AML-193 (cell line): ENCODE results near the gene SCP2.
"Not testable (repeated sequence)": the region's sequence is repeated elsewhere in the genome, so short reads cannot be mapped to it uniquely, and the experiment has no call there.

ENCODE experiments used
- DNase-seq, 2 experiments: peaks; one replicate each; lab custom pipeline; 2025; lab: John Stamatoyannopoulos, UW

Gene SCP2

GRCh38 chr1:52973841-52974240, 46.8 kb downstream of the SCP2 start:
- DNase-seq, result no peak

- no peak for DNase-seq
Measured at GRCh38 chr1:52976183-52977035, 49.3 kb downstream of the SCP2 start.

- DNase-seq, result no peak
Measured at GRCh38 chr1:52978045-52978444, 51.0 kb downstream of the SCP2 start.

DNA sequence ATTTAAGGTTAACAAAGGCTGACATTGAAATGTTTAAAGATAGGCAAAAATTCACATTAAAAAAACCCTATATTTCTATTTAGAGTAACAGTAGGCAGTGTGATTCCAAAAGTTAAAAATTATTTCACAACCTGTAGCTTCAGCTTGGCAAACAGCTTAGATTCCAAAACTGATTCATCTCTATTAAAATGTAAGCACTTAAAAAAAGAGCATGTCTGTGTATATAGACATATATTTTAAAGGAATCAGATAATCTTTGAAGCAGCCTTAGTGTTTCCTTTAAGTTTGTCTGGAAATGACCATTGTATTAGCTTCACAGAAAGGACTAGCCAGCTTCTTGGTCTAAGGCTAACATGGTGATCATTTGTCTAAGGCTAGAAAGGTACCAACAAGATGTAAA, 65.7 kb downstream of the SCP2 start:
- DNase-seq, result not testable (repeated sequence)

DNA sequence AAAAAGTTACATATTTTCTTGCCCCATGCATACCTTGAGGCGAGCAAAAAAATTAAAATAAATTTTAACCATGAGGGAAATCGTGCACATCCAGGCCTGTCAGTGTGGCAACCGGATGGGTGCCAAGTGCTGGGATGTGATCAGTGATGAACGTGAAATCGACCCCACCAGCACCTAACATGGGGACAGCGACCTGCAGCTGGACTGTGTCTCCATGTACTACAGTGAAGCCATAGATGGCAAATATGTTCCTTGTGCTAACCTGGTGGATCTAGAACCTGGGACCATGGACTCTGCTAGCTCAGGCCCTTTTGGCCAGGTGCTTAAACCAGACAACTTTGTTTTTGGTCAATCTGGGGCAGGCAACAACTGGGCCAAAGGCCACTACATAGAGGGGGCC, 67.6 kb downstream of the SCP2 start:
- DNase-seq, result no peak

DNA sequence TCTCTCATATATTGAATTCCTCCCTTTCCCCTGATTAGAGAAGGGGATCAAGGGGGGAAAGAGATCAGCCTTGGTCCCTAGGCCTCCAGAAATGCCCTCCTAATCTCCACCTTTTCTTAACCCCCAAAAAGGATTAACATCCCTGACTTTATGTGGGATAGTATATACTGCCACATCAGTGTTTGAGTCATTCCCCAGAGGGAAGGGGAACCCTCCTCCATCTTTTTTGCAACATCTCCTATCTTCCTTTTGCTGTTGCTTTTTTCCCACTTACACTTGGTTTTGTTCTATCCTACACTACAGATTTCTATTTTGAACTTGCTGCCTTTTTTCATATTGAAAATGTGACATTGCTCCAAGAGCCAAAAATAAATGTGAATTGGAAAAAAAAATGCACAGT, 69.6 kb downstream of the SCP2 start:
- no peak for DNase-seq

- peak; percentile 23 to 38 for DNase-seq
Measured at GRCh38 chr1:53001128-53001527, 74.1 kb downstream of the SCP2 start.

GRCh38 chr1:53006612-53007011, 79.5 kb downstream of the SCP2 start:
- DNase-seq, result not testable (repeated sequence)

- DNase-seq, result not testable (repeated sequence)
Measured at GRCh38 chr1:53010247-53010646, 83.2 kb downstream of the SCP2 start.

GRCh38 chr1:53011175-53011574, 84.1 kb downstream of the SCP2 start:
- no peak for DNase-seq

GRCh38 chr1:53014791-53015507, 87.9 kb downstream of the SCP2 start:
- DNase-seq, result peak; percentile 89 to 92

DNA sequence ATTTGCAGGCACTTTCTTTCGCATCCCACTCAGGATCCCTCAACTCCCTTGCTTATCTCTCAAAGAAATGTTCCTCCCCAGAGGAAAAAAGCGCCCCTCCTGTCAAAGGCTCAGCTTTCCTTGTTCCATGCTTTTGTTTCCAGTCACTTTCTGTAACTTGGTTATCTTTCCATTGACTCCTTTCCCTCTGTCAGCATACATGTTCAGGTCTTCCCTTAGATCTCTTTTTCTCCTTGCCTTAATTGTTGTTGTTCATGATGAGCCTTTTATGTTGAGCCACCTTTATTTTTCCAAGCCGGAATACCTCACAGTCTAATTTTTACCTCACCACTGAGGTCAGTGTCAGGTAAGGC, 88.4 kb downstream of the SCP2 start:
- DNase-seq, result peak in 1 of 2 experiments; percentile 1

GRCh38 chr1:53016705-53017104, 89.6 kb downstream of the SCP2 start:
- no peak for DNase-seq

- no peak for DNase-seq
Measured at GRCh38 chr1:53020588-53020987, 93.5 kb downstream of the SCP2 start.

DNA sequence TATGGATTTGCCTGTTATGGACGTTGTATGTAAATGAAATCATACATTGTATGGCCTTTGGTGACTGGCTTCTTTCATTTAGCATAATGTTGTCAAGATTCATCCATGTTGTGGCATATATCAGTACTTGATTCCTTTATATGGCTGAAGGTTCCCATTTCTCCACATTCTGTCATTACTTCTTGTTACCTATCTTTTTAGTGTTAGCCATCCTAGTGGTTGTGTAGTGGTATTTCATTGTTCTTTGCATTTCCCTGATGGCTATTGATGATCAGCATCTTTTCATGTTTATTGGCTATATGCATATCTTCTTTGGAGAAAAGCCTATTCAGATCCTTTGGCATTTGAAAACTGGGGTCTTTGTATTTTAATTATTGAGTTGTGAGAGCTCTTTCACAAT, 95.1 kb downstream of the SCP2 start:
- DNase-seq, result peak in 1 of 2 experiments; percentile 3

DNA sequence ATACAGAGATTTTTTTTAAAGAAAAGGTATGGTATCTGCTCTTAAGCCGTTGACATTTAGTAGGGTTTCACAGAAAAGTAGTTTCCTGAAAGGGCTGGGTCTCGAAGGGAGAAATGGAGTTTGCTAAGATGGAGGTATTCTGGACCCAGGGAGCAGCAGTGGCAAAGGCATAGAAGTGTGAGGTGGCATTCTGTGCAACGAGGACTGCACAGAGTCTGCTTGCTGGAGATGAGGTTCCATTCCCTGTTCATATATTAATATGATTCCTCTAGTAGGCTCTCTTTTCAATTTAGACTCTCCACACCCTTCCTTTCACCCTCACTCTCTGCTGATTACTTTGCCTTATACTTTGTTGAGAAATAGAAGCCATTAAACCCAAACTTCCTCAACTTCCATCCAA, 96.5 kb downstream of the SCP2 start:
- no peak for DNase-seq

GRCh38 chr1:53024117-53024516, 97.0 kb downstream of the SCP2 start:
- DNase-seq, result no peak

GRCh38 chr1:53025034-53025768, 98.1 kb downstream of the SCP2 start:
- DNase-seq, result no peak

DNA sequence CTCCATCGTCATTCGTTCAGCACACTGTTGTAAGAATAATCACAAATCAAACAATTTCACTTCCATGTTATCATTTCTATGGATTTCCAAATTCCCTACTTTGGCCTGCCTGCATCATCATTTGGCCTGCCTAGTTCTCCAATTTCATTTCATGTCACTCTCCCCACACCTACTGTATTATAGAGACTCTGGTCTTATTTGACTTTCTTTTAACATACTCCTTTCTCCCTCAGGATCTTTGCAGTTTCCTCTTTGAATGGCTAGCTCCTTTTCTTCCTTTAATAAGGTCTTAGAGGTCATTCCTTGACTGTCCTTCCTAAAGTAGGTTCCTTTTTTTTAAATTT, 98.7 kb downstream of the SCP2 start:
- no peak for DNase-seq

DNA sequence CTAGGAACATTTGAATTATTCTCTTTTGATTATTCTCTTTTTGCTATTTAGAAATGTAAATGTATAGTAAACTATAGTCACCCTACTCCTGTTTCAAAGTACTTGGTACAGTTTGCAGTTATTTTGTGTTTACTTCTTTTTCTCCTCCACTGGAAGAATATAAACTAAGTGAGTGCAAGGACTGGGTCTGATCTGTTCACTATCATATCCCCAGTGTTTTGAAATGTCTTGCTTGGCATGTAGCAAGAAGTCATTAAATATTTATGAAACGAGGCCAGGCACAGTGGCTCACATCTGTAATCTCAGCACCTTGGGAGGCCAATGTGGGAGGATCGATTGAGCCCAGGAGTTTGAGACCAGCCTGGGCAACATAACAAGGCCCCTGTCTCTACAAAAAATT, 99.2 kb downstream of the SCP2 start:
- DNase-seq, result no peak

DNA sequence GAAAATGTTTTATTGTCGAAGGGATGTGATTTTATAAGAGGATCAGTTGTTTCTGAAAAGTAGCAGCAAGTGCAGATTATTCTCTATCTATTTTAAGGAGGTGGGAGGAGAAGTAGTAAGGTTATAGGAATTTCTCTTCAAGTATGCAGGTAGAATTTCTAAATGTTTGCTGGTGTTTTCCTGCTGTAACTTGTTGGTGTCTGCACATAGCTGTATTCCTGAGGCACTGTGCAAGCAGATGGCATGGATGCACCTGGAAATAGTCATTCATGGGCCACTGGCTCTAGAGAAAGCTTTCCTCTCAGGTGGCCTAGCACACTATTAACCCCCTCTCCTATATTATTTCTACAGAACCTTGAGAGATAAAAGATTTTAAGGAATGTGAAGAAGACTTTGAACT, 104.7 kb downstream of the SCP2 start:
- DNase-seq, result no peak

DNA sequence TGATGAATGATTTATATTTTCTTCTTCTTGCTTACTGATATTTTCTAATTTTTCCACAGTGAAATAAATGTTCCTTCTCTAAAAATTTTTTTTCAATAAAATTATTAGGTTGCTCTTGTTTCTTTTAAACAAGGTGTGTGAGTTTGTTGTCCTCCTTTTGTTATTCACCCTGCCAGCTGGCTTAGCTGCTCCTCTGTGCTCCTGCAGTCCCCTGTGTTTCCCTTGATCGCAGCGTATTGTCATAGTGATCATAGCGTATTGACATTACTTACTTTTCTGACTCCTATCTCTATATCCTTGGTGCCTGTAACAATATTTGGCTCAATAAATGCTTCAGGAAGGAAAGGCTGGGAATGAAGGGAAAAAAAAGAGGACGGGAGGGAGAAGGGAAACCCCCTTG, 110.1 kb downstream of the SCP2 start:
- no peak for DNase-seq

DNA sequence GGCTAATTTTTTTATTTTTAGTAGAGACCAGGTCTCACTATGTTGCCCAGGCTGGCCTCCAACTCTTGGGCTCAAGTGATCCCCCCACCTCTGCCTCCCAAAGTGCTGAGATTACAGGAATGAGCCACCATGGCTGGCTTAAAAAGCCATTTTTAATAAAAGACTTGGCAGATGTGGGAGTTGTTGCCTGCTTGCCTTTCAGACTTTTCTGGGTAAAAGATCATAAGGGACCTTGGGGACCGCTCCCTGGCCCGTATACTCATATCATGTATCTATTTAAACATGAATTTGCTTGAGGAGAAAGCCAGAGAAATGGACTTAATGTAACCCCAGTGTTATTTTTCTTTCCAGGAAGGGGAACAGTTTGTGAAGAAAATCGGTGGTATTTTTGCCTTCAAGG, 111.5 kb downstream of the SCP2 start:
- no peak for DNase-seq
